Esophagus muscularis mucosa (tissue), 4 donors: Measurements from ENCODE around the gene VAMP5.

Experiments used
- EP300 ChIP-seq: sonication (generic); formaldehyde crosslinking; IDR thresholded peaks from one replicate; pipeline ENCODE4 v1.6.1; 2017; ENCODE audit warnings: antibody characterized with exemption
- POLR2A ChIP-seq: fragments of 450-650 bp; IDR thresholded peaks from one replicate; pipeline ENCODE4 v1.6.1; 2017; ENCODE audit warnings: antibody characterized with exemption, moderate library complexity, mild to moderate bottlenecking, low read depth
- POLR2AphosphoS5 ChIP-seq, 2 donors: sonication (generic); formaldehyde crosslinking; IDR thresholded peaks; one replicate each; pipeline ENCODE4 v1.6.1; 2017; ENCODE audit warnings: antibody characterized with exemption in 2 of 2
- TF ChIP-seq, protein P1 (sequence below), 3 experiments: fragments of 200-600 bp in 2 of 3; fragments of 450-650 bp in 1 of 3; sonication (generic) in 2 of 3; IDR thresholded peaks; one replicate each; pipeline ENCODE4 v1.5.1; 2017 to 2019; ENCODE audit warnings: antibody characterized with exemption in 3 of 3, mild to moderate bottlenecking in 2 of 3, moderate library complexity in 1 of 3

DNA sequence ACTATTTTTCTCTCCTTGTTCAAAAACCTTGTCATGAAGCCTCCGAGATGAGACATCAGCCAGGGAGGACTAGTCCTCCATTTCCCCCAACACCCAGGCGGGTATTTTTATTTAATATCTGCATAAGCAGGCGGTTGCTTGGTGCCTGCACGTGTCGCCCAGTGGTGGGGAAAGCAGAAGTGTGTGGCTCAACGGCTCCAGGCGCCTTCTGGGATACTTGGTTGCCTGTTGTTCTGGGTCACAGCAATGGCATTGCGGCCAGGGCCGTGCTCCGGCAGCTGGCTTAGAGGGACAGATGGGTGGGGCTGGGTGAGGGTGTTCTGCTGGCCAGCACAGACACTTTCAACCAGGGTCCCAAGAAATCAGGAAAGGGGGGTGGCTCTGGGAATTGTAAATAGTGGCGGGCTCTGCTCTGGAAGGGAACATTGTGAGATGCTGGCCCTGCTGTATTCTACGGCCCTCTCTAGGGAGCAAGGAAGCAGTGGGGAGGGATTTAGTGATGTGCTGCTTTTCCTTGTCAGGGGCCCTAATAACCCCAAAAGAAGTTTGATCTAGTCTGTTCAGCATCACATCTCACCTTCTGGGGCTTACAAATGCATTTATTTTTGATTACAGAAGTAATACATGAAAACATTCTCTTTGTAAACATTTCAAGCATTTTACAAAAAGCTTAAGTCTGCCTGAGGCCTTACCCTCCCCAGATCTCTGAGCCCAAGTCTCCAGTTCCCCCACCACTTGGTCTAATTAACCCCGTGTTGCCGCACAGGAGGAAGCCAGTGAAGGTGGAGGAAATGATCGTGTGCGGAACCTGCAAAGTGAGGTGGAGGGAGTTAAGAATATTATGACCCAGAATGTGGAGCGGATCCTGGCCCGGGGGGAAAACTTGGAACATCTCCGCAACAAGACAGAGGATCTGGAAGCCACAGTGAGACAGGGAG is 5.7 kb upstream of the VAMP5 start:
- TF ChIP-seq POLR2A (no peak), POLR2AphosphoS5 (IDR thresholded peaks at IDR 0.05) (peak in 1 of 2 donors; percentile 44), EP300 (no peak)
- TF ChIP-seq, protein P1, sequence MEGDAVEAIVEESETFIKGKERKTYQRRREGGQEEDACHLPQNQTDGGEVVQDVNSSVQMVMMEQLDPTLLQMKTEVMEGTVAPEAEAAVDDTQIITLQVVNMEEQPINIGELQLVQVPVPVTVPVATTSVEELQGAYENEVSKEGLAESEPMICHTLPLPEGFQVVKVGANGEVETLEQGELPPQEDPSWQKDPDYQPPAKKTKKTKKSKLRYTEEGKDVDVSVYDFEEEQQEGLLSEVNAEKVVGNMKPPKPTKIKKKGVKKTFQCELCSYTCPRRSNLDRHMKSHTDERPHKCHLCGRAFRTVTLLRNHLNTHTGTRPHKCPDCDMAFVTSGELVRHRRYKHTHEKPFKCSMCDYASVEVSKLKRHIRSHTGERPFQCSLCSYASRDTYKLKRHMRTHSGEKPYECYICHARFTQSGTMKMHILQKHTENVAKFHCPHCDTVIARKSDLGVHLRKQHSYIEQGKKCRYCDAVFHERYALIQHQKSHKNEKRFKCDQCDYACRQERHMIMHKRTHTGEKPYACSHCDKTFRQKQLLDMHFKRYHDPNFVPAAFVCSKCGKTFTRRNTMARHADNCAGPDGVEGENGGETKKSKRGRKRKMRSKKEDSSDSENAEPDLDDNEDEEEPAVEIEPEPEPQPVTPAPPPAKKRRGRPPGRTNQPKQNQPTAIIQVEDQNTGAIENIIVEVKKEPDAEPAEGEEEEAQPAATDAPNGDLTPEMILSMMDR (IDR thresholded peaks at IDR 0.05): no peak
